Endothelial cell (in vitro differentiated cells): ENCODE measurements around the gene MEIOSIN. TPM values are rescaled to one million over a fixed set of nuclear protein-coding genes. Genes with fewer than 3 reads are reported as not detected.
"Not testable (repeated sequence)": the region's sequence is repeated elsewhere in the genome, so short reads cannot be mapped to it uniquely, and the experiment has no call there.

Experiments used
- DNase-seq: peaks from one replicate; pipeline ENCODE4 v3.0.0; 2021; ENCODE audit warnings: low spot score
- H3K27ac Mint-ChIP-seq: one replicate; pipeline ENCODE4 v1.8.0; 2021; ENCODE audit warnings: mixed read lengths, inconsistent platforms; ENCODE audit not compliant: unreplicated experiment
- H3K27me3 Mint-ChIP-seq: one replicate; pipeline ENCODE4 v1.8.0; 2021; ENCODE audit warnings: mild to moderate bottlenecking, moderate library complexity, mixed read lengths, inconsistent platforms; ENCODE audit not compliant: unreplicated experiment
- H3K36me3 Mint-ChIP-seq: one replicate; pipeline ENCODE4 v1.8.0; 2021; ENCODE audit warnings: mild to moderate bottlenecking, low read depth, mixed read lengths, inconsistent platforms; ENCODE audit not compliant: unreplicated experiment
- H3K4me1 Mint-ChIP-seq: one replicate; pipeline ENCODE4 v1.8.0; 2021; ENCODE audit warnings: mild to moderate bottlenecking, mixed read lengths, inconsistent platforms; ENCODE audit not compliant: unreplicated experiment
- H3K4me3 Mint-ChIP-seq: one replicate; pipeline ENCODE4 v1.8.0; 2021; ENCODE audit warnings: mild to moderate bottlenecking, mixed read lengths, inconsistent platforms; ENCODE audit not compliant: unreplicated experiment
- H3K9me3 Mint-ChIP-seq: one replicate; pipeline ENCODE4 v1.8.0; 2021; ENCODE audit warnings: mixed read lengths, inconsistent platforms; ENCODE audit not compliant: unreplicated experiment
- total RNA-seq: library from RNA; stranded (reverse); fragmentation: NEBNext Ultra II Directional; extraction: Animal tissue kit (Norgen Biotek cat#: 25700); gene quantifications from one replicate; pipeline ENCODE4 v1.2.1, GENCODE V29; 2021; ENCODE audit not compliant: unreplicated experiment
- TF ChIP-seq, protein P1 (sequence below): fragments of 200-600 bp; sonication (generic); IDR thresholded peaks from one replicate; pipeline ENCODE4 v1.5.0; 2021; ENCODE audit warnings: antibody characterized with exemption; ENCODE audit not compliant: unreplicated experiment

MEIOSIN gene
- total RNA-seq, 1 donor from 2014 or later, result not detected

- DNase-seq, result no peak
- TF ChIP-seq, protein P1, sequence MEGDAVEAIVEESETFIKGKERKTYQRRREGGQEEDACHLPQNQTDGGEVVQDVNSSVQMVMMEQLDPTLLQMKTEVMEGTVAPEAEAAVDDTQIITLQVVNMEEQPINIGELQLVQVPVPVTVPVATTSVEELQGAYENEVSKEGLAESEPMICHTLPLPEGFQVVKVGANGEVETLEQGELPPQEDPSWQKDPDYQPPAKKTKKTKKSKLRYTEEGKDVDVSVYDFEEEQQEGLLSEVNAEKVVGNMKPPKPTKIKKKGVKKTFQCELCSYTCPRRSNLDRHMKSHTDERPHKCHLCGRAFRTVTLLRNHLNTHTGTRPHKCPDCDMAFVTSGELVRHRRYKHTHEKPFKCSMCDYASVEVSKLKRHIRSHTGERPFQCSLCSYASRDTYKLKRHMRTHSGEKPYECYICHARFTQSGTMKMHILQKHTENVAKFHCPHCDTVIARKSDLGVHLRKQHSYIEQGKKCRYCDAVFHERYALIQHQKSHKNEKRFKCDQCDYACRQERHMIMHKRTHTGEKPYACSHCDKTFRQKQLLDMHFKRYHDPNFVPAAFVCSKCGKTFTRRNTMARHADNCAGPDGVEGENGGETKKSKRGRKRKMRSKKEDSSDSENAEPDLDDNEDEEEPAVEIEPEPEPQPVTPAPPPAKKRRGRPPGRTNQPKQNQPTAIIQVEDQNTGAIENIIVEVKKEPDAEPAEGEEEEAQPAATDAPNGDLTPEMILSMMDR, result no peak
- Mint-ChIP-seq H3K4me1 (peaks cover 27% of the 10 kb centered on the region), H3K9me3 (no peaks in the 10 kb centered on the region), H3K4me3 (peak overlapping the region; percentile 99), H3K27me3 (peaks cover 8% of the 10 kb centered on the region), H3K36me3 (peaks cover 6% of the 10 kb centered on the region), H3K27ac (peak overlapping the region; percentile 80)
These were observed 15.1 kb upstream of the MEIOSIN start for GRCh38 chr19:45717983-45718650.

DNA sequence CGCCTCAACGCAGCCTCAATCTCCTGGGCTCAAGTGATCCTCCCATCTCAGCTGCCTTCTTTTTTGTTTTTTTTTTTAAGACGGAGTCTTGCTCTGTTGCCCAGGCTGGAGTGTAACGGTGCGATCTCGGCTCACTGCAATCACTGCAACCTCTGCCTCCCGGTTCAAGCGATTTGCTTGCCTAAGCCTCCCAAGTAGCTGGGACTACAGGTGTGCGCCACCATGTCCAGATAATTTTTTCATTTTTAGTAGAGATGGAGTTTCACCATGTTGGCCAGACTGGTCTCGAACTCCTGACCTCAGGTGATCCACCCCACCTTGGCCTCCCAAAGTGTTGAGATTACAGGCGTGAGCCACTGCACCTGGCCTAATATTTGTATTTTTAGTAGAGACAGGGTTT is 13.2 kb upstream of the MEIOSIN start:
- not testable (repeated sequence) for H3K27me3 Mint-ChIP-seq, H3K9me3 Mint-ChIP-seq, H3K4me3 Mint-ChIP-seq, H3K27ac Mint-ChIP-seq, H3K36me3 Mint-ChIP-seq, DNase-seq
- H3K4me1 Mint-ChIP-seq, result peaks cover 27% of the 10 kb centered on the region

GRCh38 chr19:45728683-45729082 is 4.6 kb upstream of the MEIOSIN start:
- not testable (repeated sequence) for H3K9me3 Mint-ChIP-seq, H3K27ac Mint-ChIP-seq, H3K4me3 Mint-ChIP-seq, H3K4me1 Mint-ChIP-seq, H3K36me3 Mint-ChIP-seq, DNase-seq
- H3K27me3 Mint-ChIP-seq, result peaks cover 12% of the 10 kb centered on the region

- no peaks in the 10 kb centered on the region for H3K36me3 Mint-ChIP-seq
- no peaks in the 10 kb centered on the region for H3K9me3 Mint-ChIP-seq
- peaks cover 18% of the 10 kb centered on the region for H3K27me3 Mint-ChIP-seq
- peak overlapping the region; percentile 80 for H3K27ac Mint-ChIP-seq
- DNase-seq, result no peak
- H3K4me3 Mint-ChIP-seq, result peak overlapping the region; percentile 99
- H3K4me1 Mint-ChIP-seq, result peaks cover 5% of the 10 kb centered on the region
- TF ChIP-seq, protein P1, result no peak
These were observed 3.4 kb upstream of the MEIOSIN start for GRCh38 chr19:45729800-45730290.

DNA sequence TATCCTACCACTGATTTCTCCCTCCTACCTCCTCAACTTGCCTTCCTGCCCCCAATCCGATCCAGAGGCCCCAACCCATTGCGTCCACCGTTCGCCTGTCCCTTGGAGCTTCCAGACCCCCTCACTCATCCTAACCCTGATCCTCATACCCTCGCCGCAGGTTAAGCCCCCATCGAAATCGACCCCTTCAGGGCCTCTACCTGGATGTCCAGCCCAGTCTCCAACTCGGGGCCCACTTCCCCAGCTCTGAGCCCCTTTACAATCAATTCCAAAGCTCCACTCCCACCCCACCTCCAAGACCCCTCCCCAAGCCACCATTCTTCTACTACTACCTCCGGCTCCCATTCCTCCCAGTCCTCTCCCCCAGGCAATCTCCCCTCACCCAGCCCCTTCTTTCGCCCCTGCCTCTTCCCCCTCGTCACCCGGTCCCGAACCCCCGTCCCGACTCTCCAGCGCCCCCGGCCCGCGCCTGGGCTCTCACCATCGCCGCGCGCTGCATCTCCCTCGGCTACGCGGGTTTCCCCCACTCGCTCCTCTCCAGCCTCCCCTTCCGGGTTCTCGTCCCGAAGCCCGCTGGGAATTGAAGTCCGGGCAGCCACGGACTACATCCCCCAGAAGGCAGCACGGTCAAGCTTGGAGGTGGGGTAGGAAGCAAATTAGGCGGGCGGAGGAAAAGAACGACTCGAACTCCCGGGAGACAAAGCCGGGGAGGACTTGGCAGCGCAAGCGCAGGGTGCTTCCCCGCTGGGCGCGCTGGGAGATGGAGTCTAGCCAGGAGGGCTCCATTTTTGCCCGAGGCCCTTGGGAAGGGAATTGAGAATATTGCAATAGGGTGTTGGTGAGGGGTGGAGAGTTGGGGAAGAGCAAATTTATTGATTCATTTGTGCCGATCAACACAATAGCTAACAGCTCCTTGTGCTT is 2.6 kb upstream of the MEIOSIN start, which contains the start of gene FBXO46:
FBXO46 (minus strand) TSS at position 529 of the 921 bp plus-strand sequence. CDS start 17,401 bp downstream, outside the sequence.
- Mint-ChIP-seq H3K36me3 (no peaks in the 10 kb centered on the region), H3K27ac (peak within 1 kb of the TSS; percentile 80), H3K27me3 (peaks cover 18% of the 10 kb centered on the region)

More for the DNA sequence above, 2.6 kb upstream of the MEIOSIN start, which contains the start of gene FBXO46:
- H3K4me1 Mint-ChIP-seq, result peaks cover 5% of the 10 kb centered on the region
- DNase-seq, result peak; percentile 93
- H3K4me3 Mint-ChIP-seq, result peak within 1 kb of the TSS; percentile 99
- TF ChIP-seq, protein P1, result no peak
- H3K9me3 Mint-ChIP-seq, result no peaks in the 10 kb centered on the region
